ENCODE data around the gene SUFU. TPM values are rescaled to one million over a fixed set of nuclear protein-coding genes. Genes with fewer than 3 reads are reported as not detected.

Gene SUFU
- total and polyA plus RNA-seq, 2 of the 4 experiments (the other 2 are of a cell fraction) = 2.2 to 11.0 TPM

DNA sequence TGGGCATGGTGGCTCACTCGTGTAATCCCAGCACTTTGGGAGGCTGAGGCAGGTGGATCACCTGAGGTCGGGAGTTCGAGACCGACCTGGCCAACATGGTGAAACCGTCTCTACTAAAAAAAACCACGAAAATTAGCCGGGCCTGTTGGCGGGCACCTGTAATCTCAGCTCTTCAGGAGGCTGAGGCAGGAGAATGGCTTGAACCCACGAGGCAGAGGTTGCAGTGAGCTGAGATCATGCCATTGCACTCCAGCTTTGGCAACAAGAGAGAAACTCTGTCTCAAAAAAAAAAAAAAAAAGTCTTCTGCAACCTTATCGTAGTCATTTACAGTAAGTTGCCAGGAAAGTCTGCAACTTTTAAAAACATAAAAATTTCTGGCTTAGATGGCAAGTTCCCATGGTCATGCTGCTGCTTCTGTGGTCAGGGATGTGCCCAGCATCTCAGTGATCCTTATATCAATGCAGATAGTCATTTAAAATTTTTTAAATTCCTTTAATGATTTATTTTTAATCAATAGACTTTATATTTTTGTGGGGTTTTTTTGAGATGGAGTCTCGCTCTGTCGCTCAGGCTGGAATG, 15.6 kb downstream of the SUFU start:
- Histone ChIP-seq H3K56ac (ENCODE audit: extremely low read depth, insufficient read depth, low read length) (no peak overlapping the region), H2BK15ac (ENCODE audit: low read depth, low read length) (no peak overlapping the region), H3K9me1 (ENCODE audit: insufficient read depth, low read length) (peaks cover 35% of the 10 kb centered on the region), H4K91ac (ENCODE audit: insufficient read depth, low read depth, low read length) (no peak overlapping the region), H2AFZ (replicated peaks; ENCODE audit: low read length, poor library complexity) (no peak overlapping the region), H3K14ac (replicated peaks; ENCODE audit: low read depth, low read length) (no peak overlapping the region), H3K23ac (ENCODE audit: low read depth, low read length) (no peak overlapping the region), H2BK120ac (ENCODE audit: low read depth, low read length) (no peak overlapping the region), H4K20me1 (ENCODE audit: insufficient read depth, low read length) (peaks cover 26% of the 10 kb centered on the region), H3K27me3 (ENCODE audit: control insufficient read depth, insufficient read depth, low read length) (no peaks in the 10 kb centered on the region), H3K4me1 (ENCODE audit: control insufficient read depth, insufficient read depth, low read length) (peaks cover 18% of the 10 kb centered on the region), H3K79me1 (ENCODE audit: low read depth in 1 of 2, low read length in 2 of 2) (peaks cover 17 to 67% of the 10 kb centered on the region in 2 experiments), H3K36me3 (ENCODE audit: control insufficient read depth, insufficient read depth, low read length) (peaks cover 14% of the 10 kb centered on the region), H3K9ac (ENCODE audit: low read depth, low read length) (no peak overlapping the region), H3K4ac (ENCODE audit: low read depth, low read length) (no peak overlapping the region), H2AK5ac (ENCODE audit: low read depth, low read length) (no peak overlapping the region), H2BK20ac (ENCODE audit: low read depth, low read length) (no peak overlapping the region), H4K8ac (ENCODE audit: low read depth in 2 of 2, low read length in 2 of 2) (no peak overlapping the region), H4K5ac (ENCODE audit: low read depth, low read length) (no peak overlapping the region), H3K9me3 (ENCODE audit: control insufficient read depth, insufficient read depth, low read length) (no peaks in the 10 kb centered on the region), H3K4me2 (ENCODE audit: low read depth, low read length) (no peak overlapping the region), H3K4me3 (ENCODE audit: insufficient read depth, low read depth, low read length) (no peak overlapping the region), H2AK9ac (replicated peaks; ENCODE audit: low read depth, low read length, poor library complexity) (no peak overlapping the region), H3K27ac (ENCODE audit: insufficient read depth, low read length) (no peak overlapping the region), H3K18ac (ENCODE audit: low read depth, low read length) (no peak overlapping the region), H2BK5ac (ENCODE audit: low read depth, low read length, poor library complexity, severe bottlenecking) (no peak overlapping the region)
- DNase-seq = no peak
- POLR2A ChIA-PET (ENCODE audit: unreplicated experiment) = no interaction called here
- in situ Hi-C loops (cut with MboI; ENCODE audit: low sequenced_read_pairs) (loop anchor here (5.0 kb wide), 1 partner anchor 53 kb away; no protein-coding TSS in a partner anchor), intact Hi-C loops (cut with micrococcal nuclease) (loop anchor here (5.0 kb wide), 1 partner anchor 38 kb away; no protein-coding TSS in a partner anchor), dilution Hi-C loops (cut with HindIII; ENCODE audit: low sequenced_read_pairs, unreplicated experiment) (no loop called here)
- CTCF ChIA-PET = interaction anchor here (0.6 kb wide), 1 partner anchor 23 kb away, joined by 4 read pairs; no protein-coding TSS in a partner anchor
- no peak for TF ChIP-seq RFX5 (IDR thresholded peaks at IDR 0.05; ENCODE audit: low read depth, low read length)
- no peak for TF ChIP-seq FOS (IDR thresholded peaks at IDR 0.05; ENCODE audit: low read depth, low read length)
- TF ChIP-seq, protein P1, sequence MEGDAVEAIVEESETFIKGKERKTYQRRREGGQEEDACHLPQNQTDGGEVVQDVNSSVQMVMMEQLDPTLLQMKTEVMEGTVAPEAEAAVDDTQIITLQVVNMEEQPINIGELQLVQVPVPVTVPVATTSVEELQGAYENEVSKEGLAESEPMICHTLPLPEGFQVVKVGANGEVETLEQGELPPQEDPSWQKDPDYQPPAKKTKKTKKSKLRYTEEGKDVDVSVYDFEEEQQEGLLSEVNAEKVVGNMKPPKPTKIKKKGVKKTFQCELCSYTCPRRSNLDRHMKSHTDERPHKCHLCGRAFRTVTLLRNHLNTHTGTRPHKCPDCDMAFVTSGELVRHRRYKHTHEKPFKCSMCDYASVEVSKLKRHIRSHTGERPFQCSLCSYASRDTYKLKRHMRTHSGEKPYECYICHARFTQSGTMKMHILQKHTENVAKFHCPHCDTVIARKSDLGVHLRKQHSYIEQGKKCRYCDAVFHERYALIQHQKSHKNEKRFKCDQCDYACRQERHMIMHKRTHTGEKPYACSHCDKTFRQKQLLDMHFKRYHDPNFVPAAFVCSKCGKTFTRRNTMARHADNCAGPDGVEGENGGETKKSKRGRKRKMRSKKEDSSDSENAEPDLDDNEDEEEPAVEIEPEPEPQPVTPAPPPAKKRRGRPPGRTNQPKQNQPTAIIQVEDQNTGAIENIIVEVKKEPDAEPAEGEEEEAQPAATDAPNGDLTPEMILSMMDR (conservative IDR thresholded peaks at IDR 0.05; ENCODE audit: low read depth, low read length) = no peak
- TF ChIP-seq BHLHE40 (IDR thresholded peaks at IDR 0.05; ENCODE audit: low read depth, low read length) = no peak
- no peak for TF ChIP-seq CEBPB (IDR thresholded peaks at IDR 0.05; ENCODE audit: low read depth, low read length)
- TF ChIP-seq RCOR1 (IDR thresholded peaks at IDR 0.05; ENCODE audit: insufficient replicate concordance, low read length) = no peak
- no peak for TF ChIP-seq SMC3 (IDR thresholded peaks at IDR 0.05; ENCODE audit: low read depth, low read length)
- TF ChIP-seq MAZ (IDR thresholded peaks at IDR 0.05; ENCODE audit: borderline replicate concordance, low read depth, low read length) = no peak
- no peak for TF ChIP-seq NFE2L2 (IDR thresholded peaks at IDR 0.05; ENCODE audit: low read depth, low read length)
- no peak for TF ChIP-seq RAD21 (IDR thresholded peaks at IDR 0.05; ENCODE audit: low read length)
- TF ChIP-seq, protein P2, sequence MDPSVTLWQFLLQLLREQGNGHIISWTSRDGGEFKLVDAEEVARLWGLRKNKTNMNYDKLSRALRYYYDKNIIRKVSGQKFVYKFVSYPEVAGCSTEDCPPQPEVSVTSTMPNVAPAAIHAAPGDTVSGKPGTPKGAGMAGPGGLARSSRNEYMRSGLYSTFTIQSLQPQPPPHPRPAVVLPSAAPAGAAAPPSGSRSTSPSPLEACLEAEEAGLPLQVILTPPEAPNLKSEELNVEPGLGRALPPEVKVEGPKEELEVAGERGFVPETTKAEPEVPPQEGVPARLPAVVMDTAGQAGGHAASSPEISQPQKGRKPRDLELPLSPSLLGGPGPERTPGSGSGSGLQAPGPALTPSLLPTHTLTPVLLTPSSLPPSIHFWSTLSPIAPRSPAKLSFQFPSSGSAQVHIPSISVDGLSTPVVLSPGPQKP (IDR thresholded peaks at IDR 0.05; ENCODE audit: borderline replicate concordance, low read depth, low read length) = no peak
- no peak for TF ChIP-seq POLR2A (IDR thresholded peaks at IDR 0.05; ENCODE audit: low read depth, low read length)
- TF ChIP-seq MAFK (IDR thresholded peaks at IDR 0.05; ENCODE audit: low read depth, low read length) = no peak
- TF ChIP-seq, protein P3, sequence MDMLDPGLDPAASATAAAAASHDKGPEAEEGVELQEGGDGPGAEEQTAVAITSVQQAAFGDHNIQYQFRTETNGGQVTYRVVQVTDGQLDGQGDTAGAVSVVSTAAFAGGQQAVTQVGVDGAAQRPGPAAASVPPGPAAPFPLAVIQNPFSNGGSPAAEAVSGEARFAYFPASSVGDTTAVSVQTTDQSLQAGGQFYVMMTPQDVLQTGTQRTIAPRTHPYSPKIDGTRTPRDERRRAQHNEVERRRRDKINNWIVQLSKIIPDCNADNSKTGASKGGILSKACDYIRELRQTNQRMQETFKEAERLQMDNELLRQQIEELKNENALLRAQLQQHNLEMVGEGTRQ (IDR thresholded peaks at IDR 0.05; ENCODE audit: low read depth, low read length) = no peak
- TF ChIP-seq CHD1 (IDR thresholded peaks at IDR 0.05; ENCODE audit: low read depth, low read length) = no peak
- no peak for TF ChIP-seq MXI1 (IDR thresholded peaks at IDR 0.05; ENCODE audit: borderline replicate concordance, low read depth, low read length)
- no TSS peak for BruUV-seq (replicated peaks)
- no peak for ATAC-seq (ENCODE audit: low read depth)
- 89% methylated on average over 8 of the region's 12 CpGs; no CpG with 5 or more reads in 1 of the 2 experiments for WGBS, 2 experiments (ENCODE audit: extremely low coverage in 2 of 2, insufficient read length in 1 of 2)

Measured in IMR-90 (cell line).